Esophagus muscularis mucosa (tissue), 4 donors: ENCODE measurements around the gene MCOLN3. TPM values are rescaled to one million over a fixed set of nuclear protein-coding genes. Genes with fewer than 3 reads are reported as not detected.

ENCODE experiments used
- DNase-seq: peaks from one replicate; pipeline ENCODE4 v3.0.0-alpha.2; 2017; ENCODE audit errors: extremely low spot score
- H3K27ac ChIP-seq, 4 donors: fragments of 200-600 bp; sonication (generic); replicated peaks in 1 of 4; 1 replicate in 3 of 4; 2 replicates in 1 of 4; pipeline ENCODE4 v1.5.1; 2016 to 2019; ENCODE audit warnings: mild to moderate bottlenecking in 1 of 4
- H3K27me3 ChIP-seq, 4 donors: fragments of 200-600 bp; sonication (generic); one replicate each; pipeline versions ENCODE4 v1.5.1 to v1.6.0; 2016 to 2019
- H3K36me3 ChIP-seq, 4 donors: fragments of 200-600 bp; sonication (generic); one replicate each; pipeline ENCODE4 v1.5.1; 2016 to 2019
- H3K4me1 ChIP-seq, 4 donors: fragments of 200-600 bp; sonication (generic); one replicate each; pipeline ENCODE4 v1.5.1; 2016 to 2019
- H3K4me3 ChIP-seq, 4 donors: fragments of 200-600 bp; sonication (generic); 1 replicate in 2 of 4; 2 replicates in 2 of 4; pipeline ENCODE4 v1.5.1; 2016 to 2019; ENCODE audit warnings: mild to moderate bottlenecking in 4 of 4, moderate library complexity in 1 of 4
- H3K9me3 ChIP-seq, 4 donors: fragments of 200-600 bp; sonication (generic); 1 replicate in 3 of 4; 2 replicates in 1 of 4; pipeline ENCODE4 v1.5.1; 2016 to 2019
- CTCF ChIP-seq, 3 experiments: fragments of 200-600 bp in 2 of 3; fragments of 450-650 bp in 1 of 3; sonication (generic) in 2 of 3; IDR thresholded peaks; one replicate each; pipeline ENCODE4 v1.5.1; 2017 to 2019; ENCODE audit warnings: antibody characterized with exemption in 3 of 3, mild to moderate bottlenecking in 2 of 3, moderate library complexity in 1 of 3
- EP300 ChIP-seq: sonication (generic); formaldehyde crosslinking; IDR thresholded peaks from one replicate; pipeline ENCODE4 v1.6.1; 2017; ENCODE audit warnings: antibody characterized with exemption
- POLR2A ChIP-seq: fragments of 450-650 bp; IDR thresholded peaks from one replicate; pipeline ENCODE4 v1.6.1; 2017; ENCODE audit warnings: antibody characterized with exemption, moderate library complexity, mild to moderate bottlenecking, low read depth
- POLR2AphosphoS5 ChIP-seq, 2 donors: sonication (generic); formaldehyde crosslinking; IDR thresholded peaks; one replicate each; pipeline ENCODE4 v1.6.1; 2017; ENCODE audit warnings: antibody characterized with exemption in 2 of 2
- WGBS: methylation state at CpG from one replicate; pipeline ENCODE4 v1.1.5; 2018; 5-methylcytosine and 5-hydroxymethylcytosine counted together
- intact Hi-C: fragments of 100-400 bp; cut with DNase I; formaldehyde crosslinking; loops from one replicate; pipeline ENCODE4 v1.15.1; 2023
- total RNA-seq, 4 donors: library from RNA; depleted of rRNA; stranded (reverse); fragments of >200 nt; gene quantifications; one replicate each; pipeline versions ENCODE4 v1.1.0 to v1.2.1, GENCODE V29; 2016

The MCOLN3 gene
- total RNA-seq, 4 donors from 2014 or later = 0.65 to 2.1 (median 1.0) TPM

GRCh38 chr1:85074365-85074964 is 26.2 kb upstream of the MCOLN3 start:
- 90% methylated on average over 3 of the region's 3 CpGs for WGBS
- intact Hi-C loops = no loop called here

GRCh38 chr1:85070972-85071492 is 22.7 kb upstream of the MCOLN3 start:
- Histone ChIP-seq H3K4me1 (no peaks in the 10 kb centered on the region), H3K36me3 (no peaks in the 10 kb centered on the region), H3K27ac (no peak overlapping the region), H3K9me3 (no peaks in the 10 kb centered on the region), H3K4me3 (no peak overlapping the region), H3K27me3 (no peaks in the 10 kb centered on the region)
- no peak for DNase-seq
- intact Hi-C loops = no loop called here
- TF ChIP-seq CTCF (IDR thresholded peaks at IDR 0.05) (no peak), POLR2A (no peak), POLR2AphosphoS5 (IDR thresholded peaks at IDR 0.05) (no peak), EP300 (no peak)
- 93% methylated on average over 3 of the region's 3 CpGs for WGBS

More at GRCh38 chr1:85074365-85074964, 26.2 kb upstream of the MCOLN3 start:
- H3K36me3 ChIP-seq = no peaks in the 10 kb centered on the region
- TF ChIP-seq POLR2AphosphoS5 (IDR thresholded peaks at IDR 0.05) (no peak), POLR2A (no peak), CTCF (IDR thresholded peaks at IDR 0.05) (no peak), EP300 (no peak)
- H3K27ac ChIP-seq = no peak overlapping the region
- H3K4me3 ChIP-seq = no peak overlapping the region
- DNase-seq = no peak
- H3K9me3 ChIP-seq = peaks cover 0 to 4% (median 0%) of the 10 kb centered on the region in 4 donors
- no peaks in the 10 kb centered on the region for H3K27me3 ChIP-seq
- no peaks in the 10 kb centered on the region for H3K4me1 ChIP-seq

GRCh38 chr1:85068846-85069245 is 20.5 kb upstream of the MCOLN3 start:
- TF ChIP-seq POLR2A (no peak), POLR2AphosphoS5 (IDR thresholded peaks at IDR 0.05) (no peak), EP300 (no peak), CTCF (IDR thresholded peaks at IDR 0.05) (no peak)
- WGBS = 97% methylated on average over 2 of the region's 2 CpGs
- intact Hi-C loops = no loop called here

GRCh38 chr1:85065550-85065949 is 17.2 kb upstream of the MCOLN3 start:
- 91% methylated on average over 1 of the region's 1 CpG for WGBS
- DNase-seq = no peak
- Histone ChIP-seq H3K4me1 (peaks cover 0 to 10% (median 10%) of the 10 kb centered on the region in 4 donors), H3K9me3 (no peaks in the 10 kb centered on the region), H3K36me3 (no peaks in the 10 kb centered on the region), H3K27me3 (no peaks in the 10 kb centered on the region), H3K27ac (no peak overlapping the region), H3K4me3 (no peak overlapping the region)
- no peak for TF ChIP-seq POLR2AphosphoS5 (IDR thresholded peaks at IDR 0.05)
- TF ChIP-seq CTCF (IDR thresholded peaks at IDR 0.05) = no peak
- no peak for TF ChIP-seq EP300
- no peak for TF ChIP-seq POLR2A
- intact Hi-C loops = no loop called here

More at GRCh38 chr1:85068846-85069245, 20.5 kb upstream of the MCOLN3 start:
- Histone ChIP-seq H3K9me3 (no peaks in the 10 kb centered on the region), H3K27ac (no peak overlapping the region), H3K4me3 (no peak overlapping the region), H3K4me1 (no peaks in the 10 kb centered on the region), H3K36me3 (no peaks in the 10 kb centered on the region), H3K27me3 (no peaks in the 10 kb centered on the region)
- no peak for DNase-seq
